C4-2B (cell line): ENCODE measurements around the gene COQ5.

ENCODE experiments used
- ZFX ChIP-seq: fragments of 450-650 bp; IDR thresholded peaks from 2 replicates; pipeline ENCODE4 v1.6.1; 2017
- TF ChIP-seq, protein P1 (sequence below): fragments of 450-650 bp; conservative IDR thresholded peaks from 2 replicates; pipeline ENCODE4 v1.5.1; 2017; ENCODE audit warnings: mild to moderate bottlenecking

DNA sequence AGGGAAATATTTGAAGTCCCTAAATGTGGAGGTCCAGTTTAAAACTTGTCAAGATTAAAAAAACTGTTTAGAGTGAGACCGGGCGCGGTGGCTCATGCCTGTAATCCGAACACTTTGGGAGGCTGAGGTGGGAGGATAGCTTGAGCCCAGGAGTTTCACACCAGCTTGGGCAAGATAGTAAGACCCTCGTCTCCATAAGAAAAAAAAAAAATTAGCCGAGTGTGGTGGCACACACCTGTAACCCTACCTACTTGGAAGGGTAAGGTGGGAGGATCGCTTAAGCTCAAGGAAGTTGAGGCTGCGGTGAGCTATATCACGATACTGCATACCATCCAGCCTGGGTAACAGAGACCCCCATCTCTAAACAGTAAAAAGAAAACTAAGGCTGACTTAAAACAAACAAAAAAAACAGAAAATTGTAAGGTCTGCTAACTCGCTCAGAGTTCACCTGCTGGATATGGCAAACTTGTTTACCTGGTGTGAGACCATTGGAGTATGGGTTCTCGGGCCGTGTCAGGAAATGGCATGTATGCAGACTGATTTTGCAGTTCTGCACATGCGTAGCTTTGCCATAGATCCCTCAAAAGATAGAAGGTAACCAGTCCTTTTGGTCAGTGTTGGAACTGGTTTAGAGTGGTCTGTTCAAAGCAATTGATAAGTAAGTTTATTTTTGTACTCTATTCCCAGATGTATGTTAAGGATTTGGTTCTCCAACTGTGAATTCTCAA is 7.3 kb upstream of the COQ5 start:
- TF ChIP-seq, protein P1, sequence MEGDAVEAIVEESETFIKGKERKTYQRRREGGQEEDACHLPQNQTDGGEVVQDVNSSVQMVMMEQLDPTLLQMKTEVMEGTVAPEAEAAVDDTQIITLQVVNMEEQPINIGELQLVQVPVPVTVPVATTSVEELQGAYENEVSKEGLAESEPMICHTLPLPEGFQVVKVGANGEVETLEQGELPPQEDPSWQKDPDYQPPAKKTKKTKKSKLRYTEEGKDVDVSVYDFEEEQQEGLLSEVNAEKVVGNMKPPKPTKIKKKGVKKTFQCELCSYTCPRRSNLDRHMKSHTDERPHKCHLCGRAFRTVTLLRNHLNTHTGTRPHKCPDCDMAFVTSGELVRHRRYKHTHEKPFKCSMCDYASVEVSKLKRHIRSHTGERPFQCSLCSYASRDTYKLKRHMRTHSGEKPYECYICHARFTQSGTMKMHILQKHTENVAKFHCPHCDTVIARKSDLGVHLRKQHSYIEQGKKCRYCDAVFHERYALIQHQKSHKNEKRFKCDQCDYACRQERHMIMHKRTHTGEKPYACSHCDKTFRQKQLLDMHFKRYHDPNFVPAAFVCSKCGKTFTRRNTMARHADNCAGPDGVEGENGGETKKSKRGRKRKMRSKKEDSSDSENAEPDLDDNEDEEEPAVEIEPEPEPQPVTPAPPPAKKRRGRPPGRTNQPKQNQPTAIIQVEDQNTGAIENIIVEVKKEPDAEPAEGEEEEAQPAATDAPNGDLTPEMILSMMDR, result no peak
- TF ChIP-seq ZFX, result no peak
